ENCODE results near the gene DGKI. TPM values are rescaled to one million over a fixed set of nuclear protein-coding genes. Genes with fewer than 3 reads are reported as not detected.

The DGKI gene
- total and polyA plus RNA-seq, 4 donors, result 0.01 to 0.37 (median 0.31) TPM

DNA sequence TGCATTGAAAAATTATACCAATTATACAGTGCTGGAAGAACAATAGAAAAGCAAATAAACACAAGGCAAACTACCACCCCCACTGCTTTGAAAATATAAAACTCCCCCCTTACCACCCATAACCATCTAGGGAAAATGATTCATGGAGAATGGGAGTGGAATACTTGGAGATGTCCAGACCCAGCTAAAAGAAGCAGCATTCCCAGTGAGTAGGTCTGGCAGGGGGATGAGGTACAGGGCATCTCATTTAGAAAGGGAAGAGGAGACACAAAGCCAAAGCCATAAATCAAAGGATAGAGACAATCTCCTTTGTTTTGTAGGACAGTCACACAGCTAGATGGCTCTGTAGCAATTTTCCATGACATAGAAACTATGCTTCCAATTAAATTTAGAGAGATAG lies 36.0 kb upstream of the DGKI start:
- Histone ChIP-seq H3K4me3 (ENCODE audit: low read depth in 1 of 3, low read length in 3 of 3) (no peak overlapping the region), H3K9me3 (ENCODE audit: control insufficient read depth in 4 of 4, low read length in 3 of 4) (no peaks in the 10 kb centered on the region), H3K4me1 (ENCODE audit: control insufficient read depth in 4 of 4, insufficient read depth in 4 of 4, low read length in 3 of 4) (no peaks in the 10 kb centered on the region), H3K27me3 (ENCODE audit: control insufficient read depth in 4 of 4, insufficient read depth in 4 of 4, low read length in 3 of 4) (no peaks in the 10 kb centered on the region), H3K27ac (ENCODE audit: low read depth in 1 of 2, low read length in 2 of 2) (no peak overlapping the region), H3K9ac (ENCODE audit: low read depth in 1 of 2, low read length in 2 of 2) (no peak overlapping the region), H3K36me3 (ENCODE audit: control insufficient read depth in 4 of 4, insufficient read depth in 3 of 4, low read depth in 1 of 4, low read length in 3 of 4) (peaks cover 26 to 70% (median 65%) of the 10 kb centered on the region in 4 donors)
- TF ChIP-seq YY1 (IDR thresholded peaks at IDR 0.05) (no peak), RXRA (IDR thresholded peaks at IDR 0.05) (no peak), EGR1 (IDR thresholded peaks at IDR 0.05; ENCODE audit: low read depth in 2 of 2) (no peak)
- DNase-seq (ENCODE audit: low spot score), result no peak

DNA sequence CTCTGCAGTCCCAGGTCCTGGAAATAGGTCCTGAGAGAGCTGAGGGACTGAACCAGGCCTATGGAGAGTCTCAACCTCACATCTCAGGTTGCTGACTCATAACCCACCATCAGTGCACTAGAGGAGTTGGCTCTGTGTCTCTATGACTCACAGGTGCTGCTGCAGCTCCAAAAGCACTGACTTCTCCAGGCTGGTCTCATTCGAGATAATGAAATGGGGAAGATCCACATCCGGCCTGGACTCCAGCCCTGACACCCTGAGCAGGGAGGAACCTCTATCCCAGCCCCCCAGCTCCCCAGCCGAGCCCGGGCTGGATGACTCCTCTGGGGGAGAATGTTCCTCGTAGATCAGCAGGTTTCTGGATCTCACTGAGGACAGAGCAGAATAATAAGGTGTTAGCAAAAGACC lies 35.5 kb upstream of the DGKI start:
- TF ChIP-seq EGR1 (IDR thresholded peaks at IDR 0.05; ENCODE audit: low read depth in 2 of 2) (no peak), FOXA2 (IDR thresholded peaks at IDR 0.05) (no peak), TAF1 (conservative IDR thresholded peaks at IDR 0.05) (no peak), GABPA (IDR thresholded peaks at IDR 0.05 in 1 of 2, conservative IDR thresholded peaks at IDR 0.05 in 1 of 2) (no peak), FOXA1 (IDR thresholded peaks at IDR 0.05) (no peak), HNF4G (IDR thresholded peaks at IDR 0.05) (no peak), SP1 (IDR thresholded peaks at IDR 0.05) (no peak), RAD21 (IDR thresholded peaks at IDR 0.05) (no peak), JUND (IDR thresholded peaks at IDR 0.05) (no peak), NR2F2 (IDR thresholded peaks at IDR 0.05) (no peak)
- TF ChIP-seq, protein P1, sequence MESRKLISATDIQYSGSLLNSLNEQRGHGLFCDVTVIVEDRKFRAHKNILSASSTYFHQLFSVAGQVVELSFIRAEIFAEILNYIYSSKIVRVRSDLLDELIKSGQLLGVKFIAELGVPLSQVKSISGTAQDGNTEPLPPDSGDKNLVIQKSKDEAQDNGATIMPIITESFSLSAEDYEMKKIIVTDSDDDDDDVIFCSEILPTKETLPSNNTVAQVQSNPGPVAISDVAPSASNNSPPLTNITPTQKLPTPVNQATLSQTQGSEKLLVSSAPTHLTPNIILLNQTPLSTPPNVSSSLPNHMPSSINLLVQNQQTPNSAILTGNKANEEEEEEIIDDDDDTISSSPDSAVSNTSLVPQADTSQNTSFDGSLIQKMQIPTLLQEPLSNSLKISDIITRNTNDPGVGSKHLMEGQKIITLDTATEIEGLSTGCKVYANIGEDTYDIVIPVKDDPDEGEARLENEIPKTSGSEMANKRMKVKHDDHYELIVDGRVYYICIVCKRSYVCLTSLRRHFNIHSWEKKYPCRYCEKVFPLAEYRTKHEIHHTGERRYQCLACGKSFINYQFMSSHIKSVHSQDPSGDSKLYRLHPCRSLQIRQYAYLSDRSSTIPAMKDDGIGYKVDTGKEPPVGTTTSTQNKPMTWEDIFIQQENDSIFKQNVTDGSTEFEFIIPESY (IDR thresholded peaks at IDR 0.05), result no peak
- TF ChIP-seq, protein P2, sequence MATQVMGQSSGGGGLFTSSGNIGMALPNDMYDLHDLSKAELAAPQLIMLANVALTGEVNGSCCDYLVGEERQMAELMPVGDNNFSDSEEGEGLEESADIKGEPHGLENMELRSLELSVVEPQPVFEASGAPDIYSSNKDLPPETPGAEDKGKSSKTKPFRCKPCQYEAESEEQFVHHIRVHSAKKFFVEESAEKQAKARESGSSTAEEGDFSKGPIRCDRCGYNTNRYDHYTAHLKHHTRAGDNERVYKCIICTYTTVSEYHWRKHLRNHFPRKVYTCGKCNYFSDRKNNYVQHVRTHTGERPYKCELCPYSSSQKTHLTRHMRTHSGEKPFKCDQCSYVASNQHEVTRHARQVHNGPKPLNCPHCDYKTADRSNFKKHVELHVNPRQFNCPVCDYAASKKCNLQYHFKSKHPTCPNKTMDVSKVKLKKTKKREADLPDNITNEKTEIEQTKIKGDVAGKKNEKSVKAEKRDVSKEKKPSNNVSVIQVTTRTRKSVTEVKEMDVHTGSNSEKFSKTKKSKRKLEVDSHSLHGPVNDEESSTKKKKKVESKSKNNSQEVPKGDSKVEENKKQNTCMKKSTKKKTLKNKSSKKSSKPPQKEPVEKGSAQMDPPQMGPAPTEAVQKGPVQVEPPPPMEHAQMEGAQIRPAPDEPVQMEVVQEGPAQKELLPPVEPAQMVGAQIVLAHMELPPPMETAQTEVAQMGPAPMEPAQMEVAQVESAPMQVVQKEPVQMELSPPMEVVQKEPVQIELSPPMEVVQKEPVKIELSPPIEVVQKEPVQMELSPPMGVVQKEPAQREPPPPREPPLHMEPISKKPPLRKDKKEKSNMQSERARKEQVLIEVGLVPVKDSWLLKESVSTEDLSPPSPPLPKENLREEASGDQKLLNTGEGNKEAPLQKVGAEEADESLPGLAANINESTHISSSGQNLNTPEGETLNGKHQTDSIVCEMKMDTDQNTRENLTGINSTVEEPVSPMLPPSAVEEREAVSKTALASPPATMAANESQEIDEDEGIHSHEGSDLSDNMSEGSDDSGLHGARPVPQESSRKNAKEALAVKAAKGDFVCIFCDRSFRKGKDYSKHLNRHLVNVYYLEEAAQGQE (IDR thresholded peaks at IDR 0.05), result no peak
- Histone ChIP-seq H3K4me3 (ENCODE audit: low read depth in 1 of 3, low read length in 3 of 3) (no peak overlapping the region), H3K9me3 (ENCODE audit: control insufficient read depth in 4 of 4, low read length in 3 of 4) (no peaks in the 10 kb centered on the region), H3K27ac (ENCODE audit: low read depth in 1 of 2, low read length in 2 of 2) (no peak overlapping the region), H3K27me3 (ENCODE audit: control insufficient read depth in 4 of 4, insufficient read depth in 4 of 4, low read length in 3 of 4) (no peaks in the 10 kb centered on the region), H3K36me3 (ENCODE audit: control insufficient read depth in 4 of 4, insufficient read depth in 3 of 4, low read depth in 1 of 4, low read length in 3 of 4) (peaks cover 26 to 70% (median 67%) of the 10 kb centered on the region in 4 donors), H3K9ac (ENCODE audit: low read depth in 1 of 2, low read length in 2 of 2) (no peak overlapping the region), H3K4me1 (ENCODE audit: control insufficient read depth in 4 of 4, insufficient read depth in 4 of 4, low read length in 3 of 4) (no peaks in the 10 kb centered on the region)
- 96% methylated on average over 5 of the region's 5 CpGs for WGBS
- no peak for DNase-seq (ENCODE audit: low spot score)

DNA sequence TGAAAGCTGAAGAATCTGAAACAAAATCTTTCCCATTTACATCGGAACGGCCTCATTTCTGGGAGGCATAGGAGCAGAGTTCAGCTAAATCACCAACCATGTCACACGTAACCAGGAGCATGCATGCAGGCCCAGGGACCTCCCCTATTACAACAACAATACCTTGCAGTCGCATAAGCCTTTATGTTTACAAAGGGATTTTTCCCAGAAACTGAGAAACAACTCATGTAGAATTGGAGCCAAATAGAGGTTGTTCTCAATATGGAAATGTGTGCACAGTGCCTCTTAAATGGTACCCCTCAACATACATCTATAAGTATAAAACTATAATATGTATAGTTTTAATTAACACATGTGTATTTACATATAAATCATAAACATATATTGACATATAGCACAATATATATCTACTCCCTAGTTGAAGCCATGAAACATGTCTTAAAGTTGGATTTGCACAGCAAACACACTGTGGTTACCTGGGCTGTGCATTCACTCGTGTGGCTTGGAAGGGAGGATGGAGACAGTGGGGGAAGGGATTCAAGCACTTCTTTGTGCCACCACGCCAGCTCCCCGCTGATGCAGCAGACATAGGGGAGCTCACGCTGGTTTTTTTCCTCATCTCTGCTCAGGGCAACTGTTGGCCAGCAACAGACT lies 35.0 kb upstream of the DGKI start:
- Histone ChIP-seq H3K4me3 (ENCODE audit: low read depth in 1 of 3, low read length in 3 of 3) (no peak overlapping the region), H3K27me3 (ENCODE audit: control insufficient read depth in 4 of 4, insufficient read depth in 4 of 4, low read length in 3 of 4) (no peaks in the 10 kb centered on the region), H3K36me3 (ENCODE audit: control insufficient read depth in 4 of 4, insufficient read depth in 3 of 4, low read depth in 1 of 4, low read length in 3 of 4) (peaks cover 27 to 73% (median 65%) of the 10 kb centered on the region in 4 donors), H3K9ac (ENCODE audit: low read depth in 1 of 2, low read length in 2 of 2) (no peak overlapping the region), H3K9me3 (ENCODE audit: control insufficient read depth in 4 of 4, low read length in 3 of 4) (no peaks in the 10 kb centered on the region), H3K27ac (ENCODE audit: low read depth in 1 of 2, low read length in 2 of 2) (no peak overlapping the region), H3K4me1 (ENCODE audit: control insufficient read depth in 4 of 4, insufficient read depth in 4 of 4, low read length in 3 of 4) (no peaks in the 10 kb centered on the region)
- DNase-seq (ENCODE audit: low spot score), result no peak
- 97% methylated on average over 8 of the region's 8 CpGs for WGBS
- no peak for TF ChIP-seq HNF4A (conservative IDR thresholded peaks at IDR 0.05)
- TF ChIP-seq RAD21 (IDR thresholded peaks at IDR 0.05), result no peak
- TF ChIP-seq, protein P2 (IDR thresholded peaks at IDR 0.05), result no peak
- TF ChIP-seq FOXA1 (IDR thresholded peaks at IDR 0.05), result no peak
- no peak for TF ChIP-seq GABPA (IDR thresholded peaks at IDR 0.05 in 1 of 2, conservative IDR thresholded peaks at IDR 0.05 in 1 of 2)
- TF ChIP-seq NR2F2 (IDR thresholded peaks at IDR 0.05), result no peak
- no peak for TF ChIP-seq YY1 (IDR thresholded peaks at IDR 0.05)
- no peak for TF ChIP-seq TAF1 (conservative IDR thresholded peaks at IDR 0.05)
- TF ChIP-seq JUND (IDR thresholded peaks at IDR 0.05), result no peak
- TF ChIP-seq, protein P1 (IDR thresholded peaks at IDR 0.05), result no peak
- TF ChIP-seq, protein P3, sequence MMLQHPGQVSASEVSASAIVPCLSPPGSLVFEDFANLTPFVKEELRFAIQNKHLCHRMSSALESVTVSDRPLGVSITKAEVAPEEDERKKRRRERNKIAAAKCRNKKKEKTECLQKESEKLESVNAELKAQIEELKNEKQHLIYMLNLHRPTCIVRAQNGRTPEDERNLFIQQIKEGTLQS (IDR thresholded peaks at IDR 0.05), result no peak
